Coronary artery (tissue), 2 donors: Measurements from ENCODE around the gene BACE1-AS.

Source experiments
- DNase-seq: peaks from one replicate; pipeline ENCODE4 v3.0.0-alpha.2; 2017; ENCODE audit warnings: low spot score
- H3K27ac ChIP-seq, 2 donors: fragments of 200-600 bp; sonication (generic); one replicate each; pipeline ENCODE4 v1.5.1; 2016 to 2019
- H3K4me3 ChIP-seq: fragments of 200-600 bp; sonication (generic); 2 replicates; pipeline ENCODE4 v1.5.1; 2016; ENCODE audit warnings: mild to moderate bottlenecking, moderate library complexity
- TF ChIP-seq, protein P1 (sequence below): fragments of 200-600 bp; sonication (generic); IDR thresholded peaks from one replicate; pipeline ENCODE4 v1.5.1; 2019; ENCODE audit warnings: antibody characterized with exemption

The BACE1-AS gene

DNA sequence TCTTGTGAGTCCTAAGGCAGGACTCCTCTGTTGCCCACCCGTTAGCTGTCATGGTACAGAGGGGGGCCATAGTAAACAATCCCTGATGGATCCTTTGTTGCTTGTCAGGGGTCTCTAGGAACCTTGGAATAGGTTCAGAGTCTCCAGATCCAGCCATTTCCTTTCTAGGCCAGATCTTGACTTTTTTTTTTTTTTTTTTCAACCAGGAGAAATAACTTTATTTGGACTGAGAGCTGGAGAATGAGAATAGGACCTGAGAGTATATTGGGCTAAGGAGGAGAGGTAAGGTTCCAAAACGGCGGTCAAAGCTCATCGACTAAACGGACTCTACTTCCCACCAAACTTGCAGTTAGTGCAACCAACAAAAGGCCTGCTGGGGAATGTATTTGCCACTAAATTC, 44.3 kb downstream of the BACE1-AS start:
- DNase-seq = no peak
- TF ChIP-seq, protein P1, sequence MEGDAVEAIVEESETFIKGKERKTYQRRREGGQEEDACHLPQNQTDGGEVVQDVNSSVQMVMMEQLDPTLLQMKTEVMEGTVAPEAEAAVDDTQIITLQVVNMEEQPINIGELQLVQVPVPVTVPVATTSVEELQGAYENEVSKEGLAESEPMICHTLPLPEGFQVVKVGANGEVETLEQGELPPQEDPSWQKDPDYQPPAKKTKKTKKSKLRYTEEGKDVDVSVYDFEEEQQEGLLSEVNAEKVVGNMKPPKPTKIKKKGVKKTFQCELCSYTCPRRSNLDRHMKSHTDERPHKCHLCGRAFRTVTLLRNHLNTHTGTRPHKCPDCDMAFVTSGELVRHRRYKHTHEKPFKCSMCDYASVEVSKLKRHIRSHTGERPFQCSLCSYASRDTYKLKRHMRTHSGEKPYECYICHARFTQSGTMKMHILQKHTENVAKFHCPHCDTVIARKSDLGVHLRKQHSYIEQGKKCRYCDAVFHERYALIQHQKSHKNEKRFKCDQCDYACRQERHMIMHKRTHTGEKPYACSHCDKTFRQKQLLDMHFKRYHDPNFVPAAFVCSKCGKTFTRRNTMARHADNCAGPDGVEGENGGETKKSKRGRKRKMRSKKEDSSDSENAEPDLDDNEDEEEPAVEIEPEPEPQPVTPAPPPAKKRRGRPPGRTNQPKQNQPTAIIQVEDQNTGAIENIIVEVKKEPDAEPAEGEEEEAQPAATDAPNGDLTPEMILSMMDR = no peak
- H3K4me3 ChIP-seq = no peak overlapping the region
- H3K27ac ChIP-seq = no peak overlapping the region

GRCh38 chr11:117337076-117337475, 45.9 kb downstream of the BACE1-AS start:
- no peak for DNase-seq
- Histone ChIP-seq H3K27ac (no peak overlapping the region), H3K4me3 (no peak overlapping the region)
- TF ChIP-seq, protein P1 = no peak
